GM12878 (cell line): Measurements from ENCODE around the gene MLKL. TPM values are rescaled to one million over a fixed set of nuclear protein-coding genes. Genes with fewer than 3 reads are reported as not detected.

Source experiments
- ATAC-seq: fragments of 200-7000 bp; cut with Tn5 transposase; 3 replicates; pipeline ENCODE4 v1.9.1; 2020; ENCODE audit warnings: mild to moderate bottlenecking, moderate library complexity
- BruUV-seq: library from RNA; stranded (reverse); fragments of 400-500 nt; replicated peaks from 2 replicates; lab custom pipeline; 2021; lab: Mats Ljungman, UMichigan
- CTCF ChIA-PET: fragments of 300-600 bp; sonication (Branson Sonifier 250); formaldehyde crosslinking; extraction: SDS; loops from one replicate; lab custom pipeline; 2021; ENCODE audit warnings: inconsistent platforms; lab: Yijun Ruan, JAX
- POLR2A ChIA-PET: fragments of 350-600 bp; formaldehyde crosslinking; extraction: SDS; loops from one replicate; lab custom pipeline; 2021; ENCODE audit warnings: inconsistent platforms; lab: Charles Lee
- RAD21 ChIA-PET: fragments of 300-600 bp; sonication (Branson Sonifier 250); formaldehyde crosslinking; loops from one replicate; lab custom pipeline; 2023; ENCODE audit warnings: antibody characterized with exemption; ENCODE audit not compliant: unreplicated experiment; lab: Charles Lee
- SMC1A ChIA-PET: fragments of 300-600 bp; sonication (Branson Sonifier 250); formaldehyde crosslinking; loops from one replicate; lab custom pipeline; 2023; ENCODE audit not compliant: unreplicated experiment, uncharacterized antibody; lab: Charles Lee
- DNase-seq: peaks from one replicate; pipeline ENCODE4 v3.0.0-alpha.2; 2011; ENCODE audit warnings: low read depth, low spot score
- FAIRE-seq: peaks from 3 replicates; lab custom pipeline; 2011; peaks lifted over from hg19 to GRCh38; lab: Jason Lieb, UNC
- H2AFZ ChIP-seq: 2 replicates; pipeline ENCODE4 v1.6.0; 2011; ENCODE audit warnings: low read depth, low read length, control low read depth; ENCODE audit not compliant: control insufficient read depth
- H3K27ac ChIP-seq: 2 replicates; pipeline ENCODE4 v1.5.1; 2011; ENCODE audit warnings: control low read depth; ENCODE audit not compliant: control insufficient read depth, insufficient read depth
- H3K27me3 ChIP-seq, 2 experiments: replicated peaks in 1 of 2; 2 replicates each; pipeline versions ENCODE4 v1.6.0 to v1.6.1; 2011; ENCODE audit warnings: low read length in 1 of 2; ENCODE audit not compliant: control insufficient read depth in 2 of 2, insufficient read depth in 2 of 2
- H3K36me3 ChIP-seq, 2 experiments: 2 replicates each; pipeline ENCODE4 v1.5.1; 2011; ENCODE audit warnings: low read length in 1 of 2; ENCODE audit not compliant: control insufficient read depth in 2 of 2, insufficient read depth in 2 of 2
- H3K4me1 ChIP-seq: 2 replicates; pipeline ENCODE4 v1.6.1; 2011; ENCODE audit warnings: mild to moderate bottlenecking, low read length, moderate library complexity, mixed read lengths; ENCODE audit not compliant: control insufficient read depth, insufficient read depth
- H3K4me2 ChIP-seq: 2 replicates; pipeline ENCODE4 v1.6.0; 2011; ENCODE audit warnings: control low read depth; ENCODE audit not compliant: control insufficient read depth, insufficient read depth
- H3K4me3 ChIP-seq: fragments of 200-600 bp; sonication (generic); 2 replicates; pipeline ENCODE4 v1.5.1; 2016
- H3K79me2 ChIP-seq: 2 replicates; pipeline ENCODE4 v1.6.0; 2011; ENCODE audit warnings: low read length; ENCODE audit not compliant: control insufficient read depth, insufficient read depth
- H3K9ac ChIP-seq: 2 replicates; pipeline ENCODE4 v1.8.0; 2011; ENCODE audit warnings: low read length, control low read depth, mixed read lengths; ENCODE audit not compliant: control insufficient read depth, insufficient read depth
- H3K9me3 ChIP-seq: replicated peaks from 3 replicates; pipeline ENCODE4 v1.5.1; 2011; ENCODE audit warnings: mild to moderate bottlenecking, low read length; ENCODE audit not compliant: control insufficient read depth, insufficient read depth
- H4K20me1 ChIP-seq: 2 replicates; pipeline ENCODE4 v1.6.0; 2011; ENCODE audit not compliant: control insufficient read depth, insufficient read depth
- BACH1 ChIP-seq: fragments of 450-650 bp; IDR thresholded peaks from 2 replicates; pipeline ENCODE4 v1.6.1; 2017; ENCODE audit warnings: mild to moderate bottlenecking, borderline replicate concordance
- GATAD2B ChIP-seq: fragments of 450-650 bp; conservative IDR thresholded peaks from 2 replicates; pipeline ENCODE4 v1.6.1; 2017; ENCODE audit warnings: low read depth, mild to moderate bottlenecking, moderate library complexity
- IKZF2 ChIP-seq, 2 experiments: fragments of 450-650 bp; IDR thresholded peaks; 2 replicates each; pipeline ENCODE4 v1.6.1; 2017; ENCODE audit warnings: mild to moderate bottlenecking in 2 of 2, moderate library complexity in 2 of 2
- MTA2 ChIP-seq: fragments of 450-650 bp; IDR thresholded peaks from 2 replicates; pipeline ENCODE4 v1.6.1; 2016; ENCODE audit warnings: low read depth, mild to moderate bottlenecking, moderate library complexity
- NFIC ChIP-seq: IDR thresholded peaks from 2 replicates; pipeline ENCODE4 v1.6.1; 2012; ENCODE audit warnings: low read depth, mild to moderate bottlenecking, inconsistent platforms, low read length, moderate library complexity
- PBX3 ChIP-seq: IDR thresholded peaks from 2 replicates; pipeline ENCODE4 v1.6.1; 2011; ENCODE audit warnings: mild to moderate bottlenecking, low read depth, low read length, moderate library complexity; ENCODE audit not compliant: insufficient replicate concordance
- ZBTB40 ChIP-seq: fragments of 450-650 bp; IDR thresholded peaks from 2 replicates; pipeline ENCODE4 v1.6.1; 2016; ENCODE audit warnings: mild to moderate bottlenecking, moderate library complexity, borderline replicate concordance
- ZNF622 ChIP-seq: fragments of 450-650 bp; IDR thresholded peaks from 2 replicates; pipeline ENCODE4 v1.6.1; 2017; ENCODE audit warnings: mild to moderate bottlenecking, inconsistent platforms
- WGBS: methylation state at CpG from one replicate; pipeline ENCODE4 v1.1.6; 2016; ENCODE audit warnings: low lambda C conversion rate; ENCODE audit not compliant: insufficient replicate concordance, insufficient coverage; ENCODE audit errors: missing lambda C conversion rate; 5-methylcytosine and 5-hydroxymethylcytosine counted together
- in situ Hi-C: fragments of 300-500 bp; cut with MboI; formaldehyde crosslinking; loops from 9 replicates; pipeline ENCODE4 v1.14.3; 2018; ENCODE audit warnings: mixed read lengths
- intact Hi-C: fragments of 100-400 bp; cut with micrococcal nuclease; formaldehyde crosslinking; loops from one replicate; pipeline ENCODE4 v1.14.2; 2022; ENCODE audit not compliant: unreplicated experiment
- polyA plus RNA-seq, 11 experiments: library from polyadenylated mRNA; depleted of rRNA in 4 of 11; unstranded in 6 of 11; stranded (reverse) in 5 of 11; fragments of >200 nt; fragmentation: Nextera tagmentation in 4 of 11; fragmentation: Illumina TruSeq in 1 of 11; extraction: Ambion mirVana in 4 of 11; extraction: Trizol in 1 of 11; gene quantifications; 1 replicate in 1 of 11; 2 replicates in 10 of 11; pipeline versions ENCODE4 v1.2.1 to v1.2.3, GENCODE V29; 2011 to 2016; ENCODE audit warnings: inconsistent platforms in 2 of 11, missing spikeins in 2 of 11, low read depth in 1 of 11
- total RNA-seq, 4 experiments: library from RNA; depleted of rRNA in 3 of 4; stranded (reverse); fragments of >200 nt in 3 of 4; fragmentation: Illumina TruSeq in 1 of 4; extraction: Trizol in 1 of 4; gene quantifications; 2 replicates each; pipeline versions ENCODE4 v1.2.1 to v1.2.3, GENCODE V29; 2013 to 2021
- TF ChIP-seq, protein P1 (sequence below): fragments of 450-650 bp; IDR thresholded peaks from 2 replicates; pipeline ENCODE4 v1.6.1; 2017; ENCODE audit warnings: mild to moderate bottlenecking, low read depth, inconsistent platforms; ENCODE audit not compliant: poor library complexity, severe bottlenecking
- TF ChIP-seq, protein P2 (sequence below): fragments of 450-650 bp; IDR thresholded peaks from 2 replicates; pipeline ENCODE4 v1.6.1; 2017; ENCODE audit warnings: low read depth, mild to moderate bottlenecking, moderate library complexity

Gene MLKL
- total and polyA plus RNA-seq, 10 of the 15 experiments (the other 5 are each of a cell fraction or from before 2014, with no cell fraction given) = 3.8 to 14.5 (median 11.2) TPM

DNA sequence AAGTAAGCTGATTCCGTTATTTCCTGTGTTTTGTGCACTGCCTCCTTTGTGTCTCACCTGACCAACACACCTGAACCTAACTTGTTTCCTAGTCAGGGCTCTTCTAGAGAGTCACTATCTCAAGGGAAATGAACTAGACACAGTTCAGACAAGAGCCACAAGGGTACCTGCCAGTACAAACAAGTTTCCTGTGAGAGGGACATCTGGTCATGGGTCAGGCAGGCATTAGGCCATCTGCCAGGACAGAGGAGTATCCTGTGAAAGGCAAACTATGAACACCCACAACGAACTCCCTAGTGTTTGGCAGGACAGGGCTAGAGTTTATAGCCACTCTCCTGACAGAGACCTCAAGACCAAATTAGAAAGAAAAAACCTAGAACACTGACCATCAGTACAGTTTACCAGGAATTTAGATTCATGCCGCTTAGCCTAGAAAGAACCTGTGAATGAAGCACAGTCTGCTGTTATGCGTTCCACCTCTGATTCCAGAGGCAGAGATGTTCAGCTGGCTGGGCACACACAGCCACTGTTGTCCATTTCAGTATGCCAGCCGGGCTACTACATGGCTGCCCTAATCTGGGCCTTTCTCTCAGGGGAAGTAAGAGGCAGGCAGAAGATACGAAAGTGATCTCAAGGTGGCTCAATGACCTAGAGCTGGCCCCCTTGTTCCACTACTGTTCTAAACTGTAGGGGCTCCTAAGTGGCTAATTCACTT lies 73.0 kb downstream of the MLKL start (continued):
- no peak for TF ChIP-seq PBX3
- TF ChIP-seq BACH1 = no peak
- no peak for TF ChIP-seq ZNF622
- TF ChIP-seq GATAD2B = no peak

DNA sequence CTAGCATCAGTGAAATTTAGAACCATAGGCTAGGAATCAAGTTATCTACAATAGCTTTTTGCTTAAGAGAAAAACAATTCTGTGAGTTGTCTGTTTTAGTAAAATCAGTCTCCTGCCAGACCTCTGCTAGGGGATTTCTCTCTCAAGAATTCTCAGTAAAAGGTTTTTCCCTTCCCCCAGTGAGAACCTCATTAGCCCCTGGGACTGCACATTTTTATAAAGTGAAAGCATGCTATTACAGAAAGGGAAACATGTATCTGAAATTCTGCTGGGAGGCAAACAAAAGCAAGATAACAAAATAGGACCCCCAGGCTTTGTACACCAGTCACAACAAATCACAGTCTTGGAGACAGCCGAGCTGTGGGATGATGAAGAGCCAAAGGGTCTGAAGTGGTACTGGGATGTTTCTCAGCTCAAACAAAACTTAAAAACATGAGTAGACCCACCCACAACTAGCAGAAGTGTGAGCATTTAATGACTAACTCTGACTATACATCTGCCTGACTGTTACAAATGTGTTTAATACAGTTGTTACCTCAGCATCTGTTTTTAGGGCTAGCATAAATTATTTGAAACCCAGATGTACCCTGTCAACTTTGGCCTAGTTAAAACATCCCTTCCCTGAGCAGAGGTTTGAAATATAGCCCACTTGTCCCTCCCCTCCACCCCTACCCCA lies 73.8 kb downstream of the MLKL start:
- 56% methylated on average over 1 of the region's 1 CpG for WGBS
- in situ Hi-C loops = loop anchor here (10.0 kb wide), 1 partner anchor 312 kb away; no protein-coding TSS in a partner anchor
- ATAC-seq = peak; percentile 75
- no peak for TF ChIP-seq ZBTB40
- TF ChIP-seq, protein P1, sequence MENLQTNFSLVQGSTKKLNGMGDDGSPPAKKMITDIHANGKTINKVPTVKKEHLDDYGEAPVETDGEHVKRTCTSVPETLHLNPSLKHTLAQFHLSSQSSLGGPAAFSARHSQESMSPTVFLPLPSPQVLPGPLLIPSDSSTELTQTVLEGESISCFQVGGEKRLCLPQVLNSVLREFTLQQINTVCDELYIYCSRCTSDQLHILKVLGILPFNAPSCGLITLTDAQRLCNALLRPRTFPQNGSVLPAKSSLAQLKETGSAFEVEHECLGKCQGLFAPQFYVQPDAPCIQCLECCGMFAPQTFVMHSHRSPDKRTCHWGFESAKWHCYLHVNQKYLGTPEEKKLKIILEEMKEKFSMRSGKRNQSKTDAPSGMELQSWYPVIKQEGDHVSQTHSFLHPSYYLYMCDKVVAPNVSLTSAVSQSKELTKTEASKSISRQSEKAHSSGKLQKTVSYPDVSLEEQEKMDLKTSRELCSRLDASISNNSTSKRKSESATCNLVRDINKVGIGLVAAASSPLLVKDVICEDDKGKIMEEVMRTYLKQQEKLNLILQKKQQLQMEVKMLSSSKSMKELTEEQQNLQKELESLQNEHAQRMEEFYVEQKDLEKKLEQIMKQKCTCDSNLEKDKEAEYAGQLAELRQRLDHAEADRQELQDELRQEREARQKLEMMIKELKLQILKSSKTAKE = peak; percentile 82
- TF ChIP-seq, protein P2, sequence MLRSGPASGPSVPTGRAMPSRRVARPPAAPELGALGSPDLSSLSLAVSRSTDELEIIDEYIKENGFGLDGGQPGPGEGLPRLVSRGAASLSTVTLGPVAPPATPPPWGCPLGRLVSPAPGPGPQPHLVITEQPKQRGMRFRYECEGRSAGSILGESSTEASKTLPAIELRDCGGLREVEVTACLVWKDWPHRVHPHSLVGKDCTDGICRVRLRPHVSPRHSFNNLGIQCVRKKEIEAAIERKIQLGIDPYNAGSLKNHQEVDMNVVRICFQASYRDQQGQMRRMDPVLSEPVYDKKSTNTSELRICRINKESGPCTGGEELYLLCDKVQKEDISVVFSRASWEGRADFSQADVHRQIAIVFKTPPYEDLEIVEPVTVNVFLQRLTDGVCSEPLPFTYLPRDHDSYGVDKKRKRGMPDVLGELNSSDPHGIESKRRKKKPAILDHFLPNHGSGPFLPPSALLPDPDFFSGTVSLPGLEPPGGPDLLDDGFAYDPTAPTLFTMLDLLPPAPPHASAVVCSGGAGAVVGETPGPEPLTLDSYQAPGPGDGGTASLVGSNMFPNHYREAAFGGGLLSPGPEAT = peak; percentile 60; the same call in 1 of the 2 replicates
- peak; percentile 69 for TF ChIP-seq MTA2
- 0 out of 2 replicates have a peak, but pooled peaks have one; percentile 38 for TF ChIP-seq NFIC
- TF ChIP-seq IKZF2 (IDR thresholded peaks at IDR 0.05) = peak; percentile 12 to 20; a peak in 1 of 4 replicates

More for the DNA sequence above, 73.8 kb downstream of the MLKL start:
- no TSS peak for BruUV-seq
- Histone ChIP-seq H3K4me1 (peaks cover 9% of the 10 kb centered on the region), H3K4me3 (no peak overlapping the region), H3K27me3 (no peaks in the 10 kb centered on the region), H3K9me3 (no peaks in the 10 kb centered on the region), H3K79me2 (no peaks in the 10 kb centered on the region), H3K27ac (peak overlapping the region; percentile 43), H2AFZ (no peak overlapping the region), H3K9ac (no peak overlapping the region), H3K4me2 (no peak overlapping the region), H3K36me3 (peaks cover 26 to 43% of the 10 kb centered on the region in 2 experiments), H4K20me1 (no peaks in the 10 kb centered on the region; the same call in 1 of the 2 replicates)
- POLR2A ChIA-PET = no interaction called here
- intact Hi-C loops = no loop called here
- CTCF ChIA-PET = interaction anchor here (0.8 to 1.5 kb wide), 3 partner anchors 10 to 167 kb away, joined by 3 to 5 read pairs (median 3); no protein-coding TSS in a partner anchor
- DNase-seq (no peak), FAIRE-seq (peak; percentile 27)
- RAD21 ChIA-PET = no interaction called here
- SMC1A ChIA-PET = interaction anchor here (0.8 to 1.1 kb wide), 2 partner anchors 12 to 70 kb away, joined by 3 to 4 read pairs; no protein-coding TSS in a partner anchor
